NT2/D1 (cell line): ENCODE data around the gene CCDC69.

ENCODE experiments used
- YY1 ChIP-seq: IDR thresholded peaks from 2 replicates; pipeline ENCODE4 v1.6.1; 2011; ENCODE audit not compliant: insufficient read length, insufficient read depth
- ZNF274 ChIP-seq: IDR thresholded peaks from 2 replicates; pipeline ENCODE4 v1.6.1; 2011; ENCODE audit warnings: mild to moderate bottlenecking, low read depth, low read length

- TF ChIP-seq ZNF274: no peak
- TF ChIP-seq YY1: no peak
Measured at GRCh38 chr5:151230048-151230680, 6.3 kb upstream of the CCDC69 start.
